HG03469 (cell line): ENCODE measurements around the gene CITED2.
"Not testable (repeated sequence)": the region's sequence is repeated elsewhere in the genome, so short reads cannot be mapped to it uniquely, and the experiment has no call there.

ENCODE experiments used
- ATAC-seq: cut with Tn5 transposase; IDR thresholded peaks from one replicate; pipeline ENCODE4 v1.9.1; 2021; ENCODE audit warnings: mild to moderate bottlenecking, moderate library complexity, moderate number of reproducible peaks; ENCODE audit not compliant: unreplicated experiment

CITED2 gene

DNA sequence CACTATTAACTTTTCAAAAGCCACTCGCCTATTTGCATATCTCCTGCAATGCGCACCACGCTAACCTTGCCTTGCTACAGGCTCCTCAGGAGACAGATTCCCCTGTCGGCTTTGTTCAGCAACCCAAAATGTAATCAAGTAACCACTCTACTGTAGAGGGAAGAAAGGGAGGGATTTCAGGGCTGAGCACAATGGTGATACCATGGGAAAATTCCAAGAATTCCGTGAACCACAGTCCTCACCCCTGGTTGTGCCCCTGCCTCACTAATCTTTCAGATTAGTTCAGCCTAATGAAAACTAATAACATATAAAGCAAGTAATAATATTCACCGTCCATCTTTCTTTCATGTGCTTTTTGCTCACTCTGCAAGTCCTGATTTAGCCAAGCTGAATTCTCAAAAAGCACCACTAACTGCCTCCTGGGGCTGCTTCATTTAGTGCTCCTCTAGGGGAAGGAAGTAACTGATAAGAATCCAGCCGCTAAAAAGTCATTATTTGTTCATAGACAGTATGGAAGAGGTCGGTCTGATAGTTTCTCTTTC is 6.6 kb downstream of the CITED2 start:
- ATAC-seq = no peak

DNA sequence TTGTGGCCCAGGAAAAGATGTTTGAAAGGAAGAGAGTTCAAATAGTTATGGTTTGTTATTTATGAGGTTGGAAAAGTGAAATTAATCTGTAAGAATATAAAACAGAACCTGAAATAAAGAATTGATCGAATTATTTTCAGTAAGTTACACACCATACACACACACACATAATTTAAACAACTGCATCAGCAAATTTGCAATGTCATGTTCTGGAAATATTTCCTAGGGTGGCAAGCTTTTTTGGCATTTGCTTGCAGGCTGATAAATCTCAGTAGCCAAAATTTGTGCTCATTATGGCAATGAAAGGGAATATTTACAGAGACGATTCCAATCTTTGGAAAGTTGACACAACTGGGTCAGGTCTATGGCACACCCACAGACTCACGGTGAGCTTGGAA is 9.5 kb downstream of the CITED2 start:
- no peak for ATAC-seq

DNA sequence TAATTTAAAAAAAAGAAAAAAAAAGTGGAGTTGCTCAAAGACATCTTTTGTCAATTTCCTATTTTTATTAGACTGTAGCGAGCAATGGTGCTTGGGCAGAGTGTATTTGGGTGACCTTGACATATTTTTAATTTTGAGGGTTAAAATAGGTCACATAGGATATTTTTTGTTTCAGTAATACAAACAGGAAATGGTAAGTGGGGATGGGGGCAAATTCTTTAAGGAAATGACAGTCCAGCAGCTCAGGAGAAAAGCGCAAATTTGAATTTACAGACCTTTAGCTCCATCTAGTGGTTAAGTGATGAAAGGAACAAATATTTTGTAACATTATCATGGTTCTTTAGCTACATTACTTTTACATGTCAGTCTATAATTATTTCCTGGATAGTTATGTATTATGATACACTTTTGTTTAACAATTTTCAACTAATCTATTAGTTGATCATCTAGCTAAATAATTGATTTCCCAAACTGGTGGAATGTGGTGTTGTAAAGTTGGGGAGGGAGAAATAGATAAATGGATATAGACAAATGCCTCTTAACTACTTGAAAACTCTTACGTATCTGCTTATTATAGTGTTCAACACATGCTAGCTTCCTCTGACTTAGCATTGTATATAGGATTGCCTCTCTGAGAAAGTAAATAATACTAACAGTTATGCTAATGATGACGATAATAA is 10.0 kb downstream of the CITED2 start:
- ATAC-seq = no peak

- ATAC-seq = not testable (repeated sequence)
Observed at GRCh38 chr6:139363797-139364196, 10.7 kb downstream of the CITED2 start.

GRCh38 chr6:139363123-139363522 is 11.3 kb downstream of the CITED2 start:
- not testable (repeated sequence) for ATAC-seq

- no peak for ATAC-seq
Observed at GRCh38 chr6:139361211-139361610, 13.2 kb downstream of the CITED2 start.

GRCh38 chr6:139356924-139357323 is 17.5 kb downstream of the CITED2 start:
- no peak for ATAC-seq

DNA sequence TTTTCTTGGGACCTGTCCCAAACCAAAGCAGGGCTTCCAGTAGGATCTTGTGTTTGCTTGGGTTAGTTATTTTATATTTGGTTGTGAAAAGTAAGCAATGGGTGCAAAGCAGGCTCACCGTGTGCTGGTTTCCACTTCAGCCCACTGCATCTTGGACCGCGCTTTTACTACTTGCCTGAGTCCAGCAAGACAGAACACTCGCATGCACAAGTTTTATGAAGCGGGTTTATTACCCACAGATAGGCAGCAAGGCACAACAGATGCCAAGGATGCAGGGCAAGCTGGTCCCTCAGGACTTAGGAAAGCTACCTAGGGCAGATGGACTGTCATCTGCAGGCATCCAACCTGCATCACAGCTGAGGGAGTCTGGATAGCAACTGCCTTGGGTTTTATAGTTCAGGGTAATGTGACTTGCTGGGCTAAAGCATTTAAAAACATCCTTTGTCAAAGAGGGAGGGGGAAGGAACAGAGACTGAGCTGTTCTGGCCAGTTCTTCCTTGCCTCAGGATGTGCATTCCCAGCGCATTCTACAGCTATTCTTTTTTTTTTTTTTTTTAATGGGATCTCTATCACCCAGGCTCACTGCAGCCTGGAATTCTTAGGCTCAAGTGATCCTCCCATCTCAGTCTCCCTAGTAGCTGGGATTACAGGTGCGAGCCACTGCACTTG is 18.5 kb downstream of the CITED2 start:
- no peak for ATAC-seq

- ATAC-seq = no peak
Observed at GRCh38 chr6:139355172-139355571, 19.3 kb downstream of the CITED2 start.

- ATAC-seq = no peak
Observed at GRCh38 chr6:139354189-139354588, 20.3 kb downstream of the CITED2 start.

DNA sequence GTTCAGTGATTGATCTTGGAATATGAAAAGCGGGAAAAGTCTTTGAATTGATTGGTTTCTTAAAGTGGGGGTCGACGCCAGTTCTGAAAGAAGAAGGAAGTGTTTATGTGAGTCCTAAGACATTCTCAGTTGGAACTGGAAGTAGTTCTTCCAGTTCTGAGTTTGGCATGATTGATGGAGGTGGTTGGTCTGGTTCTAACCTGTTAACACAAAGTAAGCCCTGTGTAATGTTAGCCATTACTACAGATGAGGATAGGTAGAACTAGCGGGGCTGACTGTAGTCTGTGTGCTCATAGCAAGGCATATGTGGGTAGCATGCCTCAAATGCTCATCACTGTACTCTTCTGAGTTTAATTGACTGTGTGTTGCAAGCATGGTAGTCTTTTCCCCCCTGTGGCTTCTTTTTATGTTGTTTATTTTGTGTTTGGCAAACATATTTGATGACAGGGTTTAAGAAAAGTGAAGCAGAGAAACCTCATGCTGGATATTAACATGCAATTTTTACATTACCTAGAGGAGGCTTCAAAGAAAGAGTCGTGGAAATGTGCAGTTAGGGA is 24.9 kb downstream of the CITED2 start:
- ATAC-seq = no peak

- no peak for ATAC-seq
Observed at GRCh38 chr6:139346392-139346791, 28.1 kb downstream of the CITED2 start.

DNA sequence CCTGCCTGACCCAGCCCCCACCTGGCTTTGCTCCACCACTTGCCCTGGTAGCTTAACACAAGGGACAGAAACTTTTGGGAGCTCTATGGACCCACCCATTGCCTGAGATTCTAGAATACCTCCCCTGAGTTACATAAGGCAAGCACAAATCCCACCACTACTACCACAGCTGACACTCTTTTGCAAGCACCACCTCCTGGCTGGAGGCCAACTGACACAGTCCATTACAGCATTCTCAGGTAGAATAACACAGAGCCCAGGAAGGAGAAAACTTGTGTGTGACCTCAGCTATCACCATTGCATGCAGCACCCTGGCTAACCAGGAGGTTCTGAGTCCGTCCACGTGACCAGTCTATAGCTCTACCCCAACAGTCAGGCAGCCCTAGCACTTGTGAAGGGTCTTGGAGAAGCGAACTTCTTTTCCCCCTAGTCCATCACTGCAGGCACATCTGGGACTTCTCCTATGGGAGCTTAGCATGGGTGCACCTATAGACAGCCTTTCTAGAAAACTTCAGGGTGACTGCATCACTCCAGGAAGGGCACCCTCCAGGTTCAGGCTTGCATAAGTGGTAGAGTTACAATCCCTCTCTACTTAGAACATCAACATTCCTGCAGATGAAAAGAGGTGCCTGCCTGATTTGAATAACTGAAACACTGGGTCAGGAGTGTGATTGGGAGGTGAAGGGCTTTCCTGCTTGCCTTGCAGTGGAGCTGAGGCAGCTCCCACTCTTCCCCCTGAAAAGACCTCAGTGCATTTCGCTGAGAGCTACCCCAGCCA is 30.1 kb downstream of the CITED2 start:
- ATAC-seq = no peak

DNA sequence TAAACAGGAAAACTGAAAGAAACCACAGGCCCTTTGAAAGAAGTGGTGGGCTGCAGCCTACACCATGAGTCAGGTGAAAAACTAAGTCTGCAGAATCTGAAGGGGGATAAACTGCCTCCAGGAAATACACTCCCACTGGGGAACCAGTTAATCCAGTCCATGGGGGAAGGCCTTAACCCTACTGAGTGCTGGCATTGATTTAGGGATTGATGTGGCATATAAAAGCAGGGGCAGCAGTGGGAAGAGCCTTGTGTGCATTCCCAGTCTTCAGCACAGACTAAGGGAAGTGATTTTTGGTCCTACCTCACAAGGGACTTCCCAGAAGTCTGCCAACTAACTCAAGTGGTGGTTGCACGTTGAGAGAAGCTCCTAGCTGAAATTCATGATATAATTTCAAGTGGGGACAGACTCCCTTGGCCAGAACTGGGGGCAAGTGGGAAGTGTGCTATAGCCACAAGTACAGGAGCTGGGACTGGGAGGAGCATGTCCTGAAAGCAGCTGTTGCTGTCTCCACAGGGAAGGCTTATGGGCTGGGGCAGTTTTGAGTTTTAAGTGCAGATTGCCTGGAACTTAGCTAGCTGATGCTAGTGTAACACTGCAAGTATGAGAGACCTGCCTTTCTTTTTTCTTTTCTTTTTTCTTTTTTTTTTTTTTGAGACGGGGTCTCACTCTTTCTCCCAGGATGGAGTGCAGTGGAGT is 31.2 kb downstream of the CITED2 start:
- ATAC-seq = no peak

DNA sequence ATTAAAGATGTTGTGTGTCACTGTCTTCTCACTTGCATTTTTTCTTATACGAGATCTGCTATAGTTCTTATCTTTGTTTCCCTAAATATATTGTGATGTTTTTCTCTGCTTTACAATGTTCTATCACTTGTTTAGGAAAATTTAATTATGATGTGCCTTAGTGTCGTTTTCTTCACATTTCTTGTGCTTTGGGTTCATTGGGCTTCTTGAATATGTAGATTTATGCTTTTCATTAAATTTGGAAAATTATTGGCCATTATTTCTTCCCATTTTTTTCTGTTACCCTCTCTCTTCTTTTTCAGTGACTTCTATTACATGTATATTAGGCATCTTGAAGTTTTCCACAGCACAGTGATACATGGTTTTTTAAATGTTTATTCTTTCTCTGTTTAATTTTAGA is 33.4 kb downstream of the CITED2 start:
- no peak for ATAC-seq

- no peak for ATAC-seq
Observed at GRCh38 chr6:139338795-139339194, 35.7 kb downstream of the CITED2 start.

- no peak for ATAC-seq
Observed at GRCh38 chr6:139337830-139338229, 36.6 kb downstream of the CITED2 start.

DNA sequence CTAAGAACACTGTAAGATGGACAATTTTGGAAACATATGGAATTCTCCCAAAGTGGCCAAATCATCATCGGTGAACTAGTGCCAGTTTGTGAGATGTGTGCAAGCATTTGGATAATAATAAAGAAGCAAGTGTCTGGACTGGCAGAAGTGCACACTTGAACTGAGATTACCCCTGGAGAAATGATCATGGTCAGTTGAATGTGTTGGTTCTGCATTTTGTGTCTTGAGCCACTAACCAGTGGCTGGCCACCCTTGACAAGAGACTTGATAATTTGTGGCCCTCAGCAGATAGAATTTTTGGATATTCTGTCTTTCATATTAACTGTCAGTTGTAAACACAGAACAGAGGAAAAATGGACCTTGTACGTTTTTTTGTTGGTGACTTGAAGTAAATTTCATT is 37.4 kb downstream of the CITED2 start:
- peak; percentile 16 for ATAC-seq

DNA sequence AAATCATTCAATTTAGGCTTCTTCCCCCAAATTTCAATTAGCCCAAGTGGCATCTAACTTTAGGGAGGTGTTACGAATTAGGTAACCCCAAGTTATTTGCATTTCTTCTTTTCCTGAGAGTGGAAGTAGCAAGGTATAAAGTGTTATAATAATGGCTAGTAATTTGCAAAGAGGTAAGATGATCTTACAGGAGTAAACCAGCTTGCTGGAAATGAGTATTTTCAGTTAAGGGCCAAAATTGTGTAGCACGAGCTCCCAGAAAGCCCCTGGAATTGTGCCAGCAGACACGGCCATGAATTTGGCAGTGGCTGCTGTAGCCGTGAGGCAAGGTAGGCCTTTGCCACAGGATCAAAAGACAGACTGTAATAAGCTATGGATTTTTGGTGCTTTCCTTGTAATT is 38.0 kb downstream of the CITED2 start:
- ATAC-seq = peak; percentile 59

DNA sequence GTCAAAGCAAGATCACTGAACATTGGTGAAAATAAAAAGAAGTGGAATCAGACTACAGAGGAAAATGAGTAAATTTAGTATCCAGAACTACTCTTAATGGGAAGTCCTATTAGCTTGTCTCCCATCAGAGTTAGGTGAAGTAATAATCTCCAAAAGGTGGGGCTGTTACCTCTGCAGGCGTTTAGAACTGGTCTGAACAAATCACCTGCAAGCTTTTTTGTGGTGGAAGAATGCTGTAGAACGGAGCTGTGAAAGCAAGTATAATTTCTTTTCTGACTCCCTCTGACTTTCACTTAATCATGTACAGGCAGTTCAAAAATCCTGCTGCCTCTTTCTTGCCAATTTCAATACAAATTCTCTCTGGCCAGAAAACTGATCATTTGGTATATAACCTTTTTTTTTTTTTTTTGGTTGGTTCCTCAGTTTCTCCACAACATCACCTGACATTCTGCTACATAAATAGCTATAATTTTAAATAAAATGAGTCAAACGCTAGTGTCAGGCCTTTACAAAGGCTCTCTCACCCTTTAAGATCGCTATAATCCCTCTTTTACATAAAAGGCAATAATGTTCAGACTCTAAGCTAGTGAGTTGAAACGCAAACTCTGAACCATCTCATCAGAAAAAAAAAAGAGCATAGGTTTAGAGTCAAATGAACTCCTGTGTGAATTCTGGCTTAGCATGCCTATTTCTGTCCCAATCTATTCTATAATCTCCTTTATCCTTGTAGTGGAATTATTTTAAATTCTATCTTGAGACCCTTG is 38.8 kb downstream of the CITED2 start:
- no peak for ATAC-seq
